Spleen (tissue), 13 donors: ENCODE results near the gene BHLHA9. TPM values are rescaled to one million over a fixed set of nuclear protein-coding genes. Genes with fewer than 3 reads are reported as not detected.

Experiments
- DNase-seq: peaks from one replicate; pipeline ENCODE4 v3.0.0-alpha.2; 2020
- H3K27ac ChIP-seq, 8 donors: fragments of 200-600 bp; sonication (generic) in 7 of 8; 1 replicate in 4 of 8; 2 replicates in 4 of 8; pipeline versions ENCODE4 v1.5.0 to v1.8.0; 2016 to 2021; ENCODE audit warnings: inconsistent platforms in 4 of 8, mild to moderate bottlenecking in 4 of 8, moderate library complexity in 1 of 8
- H3K27me3 ChIP-seq, 7 donors: fragments of 200-600 bp; sonication (generic) in 6 of 7; replicated peaks in 1 of 7; 1 replicate in 4 of 7; 2 replicates in 3 of 7; pipeline versions ENCODE4 v1.5.0 to v1.8.0; 2016 to 2021; ENCODE audit warnings: inconsistent platforms in 3 of 7, mild to moderate bottlenecking in 1 of 7
- H3K36me3 ChIP-seq, 6 donors: fragments of 200-600 bp; sonication (generic) in 5 of 6; 1 replicate in 4 of 6; 2 replicates in 2 of 6; pipeline versions ENCODE4 v1.5.0 to v1.8.0; 2016 to 2021; ENCODE audit warnings: inconsistent platforms in 2 of 6
- H3K4me1 ChIP-seq, 6 donors: fragments of 200-600 bp; sonication (generic) in 5 of 6; 1 replicate in 3 of 6; 2 replicates in 3 of 6; pipeline versions ENCODE4 v1.5.0 to v1.8.0; 2016 to 2021; ENCODE audit warnings: inconsistent platforms in 3 of 6
- H3K4me3 ChIP-seq, 8 donors: fragments of 200-600 bp; sonication (generic) in 7 of 8; 1 replicate in 4 of 8; 2 replicates in 4 of 8; pipeline versions ENCODE4 v1.5.0 to v1.8.0; 2016 to 2021; ENCODE audit warnings: inconsistent platforms in 4 of 8, mild to moderate bottlenecking in 4 of 8, moderate library complexity in 2 of 8
- H3K9me3 ChIP-seq, 8 donors: fragments of 200-600 bp; sonication (generic) in 7 of 8; 1 replicate in 4 of 8; 2 replicates in 4 of 8; pipeline versions ENCODE4 v1.5.0 to v1.8.0; 2016 to 2021; ENCODE audit warnings: inconsistent platforms in 4 of 8
- POLR2A ChIP-seq, 3 donors: fragments of 450-650 bp; IDR thresholded peaks; one replicate each; pipeline ENCODE4 v1.5.1; 2017; ENCODE audit warnings: antibody characterized with exemption in 3 of 3, mild to moderate bottlenecking in 1 of 3
- POLR2AphosphoS5 ChIP-seq, 3 donors: sonication (generic); formaldehyde crosslinking; IDR thresholded peaks; one replicate each; pipeline ENCODE4 v1.5.1; 2017; ENCODE audit warnings: antibody characterized with exemption in 3 of 3
- WGBS, 5 donors: extraction: QIAGEN DNeasy Blood & Tissue Kit in 3 of 5; methylation state at CpG; one replicate each; pipeline versions ENCODE4 v1.1.5 to v1.1.7; 2013 to 2018; 5-methylcytosine and 5-hydroxymethylcytosine counted together
- intact Hi-C: fragments of 100-400 bp; cut with DNase I; formaldehyde crosslinking; loops from one replicate; pipeline ENCODE4 v1.15.0; 2023; ENCODE audit warnings: low total_unique reads
- long read RNA-seq, 2 donors: transcript quantifications; one replicate each; lab custom pipeline, GENCODE V29; 2026
- polyA plus RNA-seq, 3 donors: library from polyadenylated mRNA; stranded (reverse); fragments of 200-250 nt; gene quantifications; one replicate each; pipeline ENCODE4 v1.2.1, GENCODE V29; 2013
- total RNA-seq, 7 donors: library from RNA; depleted of rRNA in 3 of 7; stranded (reverse); fragments of >200 nt in 3 of 7; fragmentation: NEBNext Ultra II Directional in 4 of 7; extraction: Animal tissue kit (Norgen Biotek cat#: 25700) in 4 of 7; gene quantifications; one replicate each; pipeline versions ENCODE4 v1.1.0 to v1.2.1, GENCODE V29; 2016 to 2021
- TF ChIP-seq, protein P1 (sequence below), 11 experiments: fragments of 200-600 bp in 7 of 11; fragments of 450-650 bp in 4 of 11; sonication (generic) in 4 of 11; IDR thresholded peaks in 8 of 11; conservative IDR thresholded peaks in 3 of 11; 1 replicate in 7 of 11; 2 replicates in 4 of 11; pipeline versions ENCODE4 v1.4.0 to v1.8.0; 2016 to 2021; ENCODE audit warnings: antibody characterized with exemption in 11 of 11, inconsistent platforms in 4 of 11, mild to moderate bottlenecking in 1 of 11
- donor health status: healthy with polysubstance abuse.
- donor health status: DM: no; HTN: no; CAD: no; lungs with moderate emphysema.
- donor health status: DM: no; HTN: no; CAD: no.
- donor health status: Bipolar disorder and iron deficiency.
- donor health status: healthy.
- donor health status: DM: no; HTN: no; CAD: no.
- donor health status: DM: yes; HTN: yes; CAD: no.

BHLHA9 gene
- total RNA-seq (not detected), polyA plus RNA-seq (not detected)
- long read RNA-seq, donor 1: 0 reads
- long read RNA-seq, donor 2: 0 reads

DNA sequence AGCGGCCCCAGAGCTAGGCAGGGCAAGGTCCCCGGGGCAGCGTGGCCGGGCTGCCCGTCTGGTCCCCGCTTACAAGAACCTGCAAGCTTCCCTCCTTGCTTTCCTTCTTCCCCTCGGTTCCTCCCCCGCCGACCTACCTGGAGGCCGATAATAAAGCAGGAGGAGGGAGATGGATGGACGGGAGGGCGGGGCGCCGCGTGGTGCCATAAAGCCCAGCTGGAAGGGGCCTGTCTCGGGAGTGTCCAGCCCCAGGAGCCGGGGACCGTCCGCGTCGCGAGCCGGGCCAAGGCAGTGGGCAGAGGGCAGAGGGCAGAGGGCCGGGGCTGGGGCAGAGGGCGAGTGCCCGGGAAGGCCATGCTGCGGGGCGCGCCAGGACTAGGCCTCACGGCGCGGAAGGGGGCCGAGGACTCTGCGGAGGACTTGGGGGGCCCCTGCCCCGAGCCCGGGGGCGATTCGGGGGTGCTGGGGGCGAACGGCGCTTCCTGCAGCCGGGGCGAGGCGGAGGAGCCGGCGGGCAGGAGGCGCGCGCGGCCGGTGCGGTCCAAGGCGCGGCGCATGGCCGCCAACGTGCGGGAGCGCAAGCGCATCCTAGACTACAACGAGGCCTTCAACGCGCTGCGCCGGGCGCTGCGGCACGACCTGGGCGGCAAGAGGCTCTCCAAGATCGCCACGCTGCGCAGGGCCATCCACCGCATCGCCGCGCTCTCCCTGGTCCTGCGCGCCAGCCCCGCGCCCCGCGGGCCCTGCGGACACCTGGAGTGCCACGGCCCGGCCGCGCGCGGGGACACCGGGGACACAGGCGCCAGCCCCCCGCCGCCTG lies at the start of gene BHLHA9:
Gene BHLHA9, plus strand, starts transcription at position 235 of the 820 bp plus-strand sequence. Its CDS starts 120 bp downstream, at position 355.
- H3K4me1 ChIP-seq: peaks cover 2 to 54% (median 27%) of the 10 kb centered on the region in 6 donors
- no peak for DNase-seq
- H3K4me3 ChIP-seq: peak within 1 kb of the TSS in 1 of 8 donors; percentile 28
- no peak within 1 kb of the TSS for H3K27ac ChIP-seq
- TF ChIP-seq POLR2AphosphoS5 (IDR thresholded peaks at IDR 0.05) (no peak), POLR2A (IDR thresholded peaks at IDR 0.05) (no peak)
- TF ChIP-seq, protein P1, sequence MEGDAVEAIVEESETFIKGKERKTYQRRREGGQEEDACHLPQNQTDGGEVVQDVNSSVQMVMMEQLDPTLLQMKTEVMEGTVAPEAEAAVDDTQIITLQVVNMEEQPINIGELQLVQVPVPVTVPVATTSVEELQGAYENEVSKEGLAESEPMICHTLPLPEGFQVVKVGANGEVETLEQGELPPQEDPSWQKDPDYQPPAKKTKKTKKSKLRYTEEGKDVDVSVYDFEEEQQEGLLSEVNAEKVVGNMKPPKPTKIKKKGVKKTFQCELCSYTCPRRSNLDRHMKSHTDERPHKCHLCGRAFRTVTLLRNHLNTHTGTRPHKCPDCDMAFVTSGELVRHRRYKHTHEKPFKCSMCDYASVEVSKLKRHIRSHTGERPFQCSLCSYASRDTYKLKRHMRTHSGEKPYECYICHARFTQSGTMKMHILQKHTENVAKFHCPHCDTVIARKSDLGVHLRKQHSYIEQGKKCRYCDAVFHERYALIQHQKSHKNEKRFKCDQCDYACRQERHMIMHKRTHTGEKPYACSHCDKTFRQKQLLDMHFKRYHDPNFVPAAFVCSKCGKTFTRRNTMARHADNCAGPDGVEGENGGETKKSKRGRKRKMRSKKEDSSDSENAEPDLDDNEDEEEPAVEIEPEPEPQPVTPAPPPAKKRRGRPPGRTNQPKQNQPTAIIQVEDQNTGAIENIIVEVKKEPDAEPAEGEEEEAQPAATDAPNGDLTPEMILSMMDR (IDR thresholded peaks at IDR 0.05 in 8 of 11, conservative IDR thresholded peaks at IDR 0.05 in 3 of 11): no peak
- 10 to 73% (median 13%) methylated on average over 6 to 93 of the region's 93 CpGs for WGBS, 5 donors
- no peaks in the 10 kb centered on the region for H3K9me3 ChIP-seq
- intact Hi-C loops: no loop called here
- peaks cover 0 to 56% (median 24%) of the 10 kb centered on the region in 7 donors for H3K27me3 ChIP-seq
- H3K36me3 ChIP-seq: no peaks in the 10 kb centered on the region

DNA sequence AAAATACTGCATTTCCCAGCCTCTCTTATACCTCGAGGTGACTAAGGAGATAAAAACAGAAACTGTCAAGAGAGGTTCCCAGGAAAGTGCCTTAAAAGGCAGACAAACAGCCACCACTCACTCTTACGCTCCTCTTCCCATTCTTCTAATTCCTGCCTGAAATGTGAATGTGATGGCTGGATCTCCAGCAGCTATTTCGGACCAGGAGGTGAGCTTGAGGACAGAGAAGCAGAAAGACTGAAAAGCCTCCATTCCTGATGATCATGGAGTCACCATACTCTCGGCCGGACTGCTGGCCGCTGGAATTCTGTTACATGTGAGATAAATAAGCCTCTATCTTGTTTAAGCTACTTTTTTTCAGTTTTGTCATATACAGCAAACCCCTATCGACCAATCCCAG lies 49.0 kb upstream of the BHLHA9 start:
- no peak for DNase-seq
- Histone ChIP-seq H3K36me3 (peaks cover 0 to 1% (median 0%) of the 10 kb centered on the region in 6 donors), H3K9me3 (peaks cover 0 to 3% (median 0%) of the 10 kb centered on the region in 8 donors), H3K27ac (no peak overlapping the region), H3K27me3 (no peaks in the 10 kb centered on the region), H3K4me1 (peaks cover 0 to 39% (median 11%) of the 10 kb centered on the region in 6 donors), H3K4me3 (no peak overlapping the region)
- TF ChIP-seq POLR2AphosphoS5 (IDR thresholded peaks at IDR 0.05) (no peak), POLR2A (IDR thresholded peaks at IDR 0.05) (no peak)
- TF ChIP-seq, protein P1 (IDR thresholded peaks at IDR 0.05 in 8 of 11, conservative IDR thresholded peaks at IDR 0.05 in 3 of 11): no peak
- 87 to 94% (median 90%) methylated on average over 7 of the region's 7 CpGs for WGBS, 5 donors
- intact Hi-C loops: no loop called here

DNA sequence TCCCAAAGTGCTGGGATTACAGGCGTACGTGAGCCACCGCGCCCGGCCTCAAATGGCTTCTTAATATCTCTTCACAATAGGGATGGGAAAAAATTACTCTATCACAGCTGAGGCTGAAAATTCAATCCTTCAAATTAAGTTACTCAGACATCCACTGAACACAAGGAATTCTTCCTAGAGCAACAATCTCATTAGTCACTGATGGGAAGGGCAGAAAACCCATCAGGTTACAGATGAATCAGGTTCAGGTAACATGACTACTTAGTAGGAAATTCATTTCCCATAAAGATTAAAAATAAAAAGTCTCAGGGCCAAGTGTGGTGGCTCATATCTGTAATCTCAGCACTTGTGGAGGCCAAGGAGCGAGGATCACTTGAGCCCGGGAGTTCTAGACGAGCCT lies 47.9 kb upstream of the BHLHA9 start:
- H3K36me3 ChIP-seq: peaks cover 0 to 10% (median 0%) of the 10 kb centered on the region in 6 donors
- no peaks in the 10 kb centered on the region for H3K27me3 ChIP-seq
- 94 to 98% (median 97%) methylated on average over 8 of the region's 8 CpGs for WGBS, 5 donors
- intact Hi-C loops: no loop called here
- H3K9me3 ChIP-seq: peaks cover 0 to 3% (median 0%) of the 10 kb centered on the region in 8 donors
- H3K4me3 ChIP-seq: no peak overlapping the region
- no peak for TF ChIP-seq POLR2A (IDR thresholded peaks at IDR 0.05)
- TF ChIP-seq, protein P1 (IDR thresholded peaks at IDR 0.05 in 8 of 11, conservative IDR thresholded peaks at IDR 0.05 in 3 of 11): no peak
- TF ChIP-seq POLR2AphosphoS5 (IDR thresholded peaks at IDR 0.05): no peak
- peaks cover 0 to 39% (median 7%) of the 10 kb centered on the region in 6 donors for H3K4me1 ChIP-seq
- no peak for DNase-seq
- no peak overlapping the region for H3K27ac ChIP-seq

DNA sequence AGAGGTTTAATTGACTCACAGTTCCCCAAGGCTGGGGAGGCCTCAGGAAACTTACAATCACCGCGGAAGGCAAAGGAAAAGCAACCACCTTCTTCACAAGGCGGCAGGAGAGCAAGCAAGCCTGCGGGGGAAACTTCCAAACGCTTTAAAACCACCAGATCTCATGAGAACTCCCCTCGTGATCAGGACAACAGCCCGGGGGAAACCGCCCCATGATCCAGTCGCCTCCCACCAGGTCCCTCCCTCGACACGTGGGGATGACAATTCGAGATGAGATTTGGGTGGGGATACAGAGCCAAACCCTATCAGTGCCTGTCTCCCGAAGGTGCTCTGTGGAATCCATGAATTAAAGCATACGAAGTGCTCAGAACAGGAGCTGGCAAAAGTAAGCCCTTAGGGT lies 46.6 kb upstream of the BHLHA9 start:
- Histone ChIP-seq H3K27me3 (peaks cover 0 to 12% (median 7%) of the 10 kb centered on the region in 7 donors), H3K4me3 (no peak overlapping the region), H3K36me3 (peaks cover 0 to 10% (median 0%) of the 10 kb centered on the region in 6 donors), H3K9me3 (peaks cover 0 to 3% (median 0%) of the 10 kb centered on the region in 8 donors), H3K4me1 (peaks cover 6 to 42% (median 20%) of the 10 kb centered on the region in 6 donors), H3K27ac (no peak overlapping the region)
- intact Hi-C loops: no loop called here
- no peak for TF ChIP-seq POLR2AphosphoS5 (IDR thresholded peaks at IDR 0.05)
- no peak for TF ChIP-seq POLR2A (IDR thresholded peaks at IDR 0.05)
- TF ChIP-seq, protein P1 (IDR thresholded peaks at IDR 0.05 in 8 of 11, conservative IDR thresholded peaks at IDR 0.05 in 3 of 11): no peak
- DNase-seq: no peak
- WGBS, 5 donors: 87 to 91% (median 89%) methylated on average over 14 of the region's 14 CpGs
